ENCODE measurements around the gene ZNF792.
"Not testable (repeated sequence)": the region's sequence is repeated elsewhere in the genome, so short reads cannot be mapped to it uniquely, and the experiment has no call there.

The ZNF792 gene

GRCh38 chr19:34998777-34999497 is 34.9 kb upstream of the ZNF792 start:
- DNase-seq: no peak

GRCh38 chr19:34998224-34998623 is 34.2 kb upstream of the ZNF792 start:
- not testable (repeated sequence) for DNase-seq

- no peak for DNase-seq
Observed at GRCh38 chr19:34997071-34997617, 33.1 kb upstream of the ZNF792 start.

GRCh38 chr19:34995551-34995950 is 31.5 kb upstream of the ZNF792 start:
- no peak for DNase-seq

- no peak for DNase-seq
Observed at GRCh38 chr19:34994643-34995541, 30.9 kb upstream of the ZNF792 start.

- DNase-seq: no peak
Observed at GRCh38 chr19:34994286-34994642, 30.2 kb upstream of the ZNF792 start.

GRCh38 chr19:34992582-34992981 is 28.6 kb upstream of the ZNF792 start:
- DNase-seq: not testable (repeated sequence)

GRCh38 chr19:34991542-34992333 is 27.7 kb upstream of the ZNF792 start:
- DNase-seq: no peak

- no peak for DNase-seq
Observed at GRCh38 chr19:34990578-34991192, 26.7 kb upstream of the ZNF792 start.

- DNase-seq: no peak
Observed at GRCh38 chr19:34989298-34989697, 25.3 kb upstream of the ZNF792 start.

- no peak for DNase-seq
Observed at GRCh38 chr19:34988119-34988518, 24.1 kb upstream of the ZNF792 start.

- DNase-seq: no peak
Observed at GRCh38 chr19:34985249-34986022, 21.4 kb upstream of the ZNF792 start.

GRCh38 chr19:34984287-34984686 is 20.3 kb upstream of the ZNF792 start:
- DNase-seq: no peak

- DNase-seq: no peak
Observed at GRCh38 chr19:34983786-34984185, 19.8 kb upstream of the ZNF792 start.

- no peak for DNase-seq
Observed at GRCh38 chr19:34982275-34982674, 18.2 kb upstream of the ZNF792 start.

- no peak for DNase-seq
Observed at GRCh38 chr19:34979819-34980640, 16.0 kb upstream of the ZNF792 start.

GRCh38 chr19:34976611-34977010 is 12.6 kb upstream of the ZNF792 start:
- DNase-seq: no peak

GRCh38 chr19:34975056-34975455 is 11.0 kb upstream of the ZNF792 start:
- DNase-seq: no peak

- DNase-seq: no peak
Observed at GRCh38 chr19:34974646-34975045, 10.6 kb upstream of the ZNF792 start.

GRCh38 chr19:34972163-34972705 is 8.2 kb upstream of the ZNF792 start:
- no peak for DNase-seq

Data from 8988T (cell line).